Stromal cell of bone marrow (primary cell): ENCODE results near the gene CSHL1.
"Not testable (repeated sequence)": the region's sequence is repeated elsewhere in the genome, so short reads cannot be mapped to it uniquely, and the experiment has no call there.

ENCODE experiments used
- DNase-seq: peaks from one replicate; pipeline ENCODE4 v3.0.0-alpha.2; 2012; ENCODE audit warnings: low read depth

The CSHL1 gene

GRCh38 chr17:63885119-63885518, 25.9 kb downstream of the CSHL1 start:
- DNase-seq = not testable (repeated sequence)

GRCh38 chr17:63882626-63883126, 28.4 kb downstream of the CSHL1 start:
- not testable (repeated sequence) for DNase-seq

DNA sequence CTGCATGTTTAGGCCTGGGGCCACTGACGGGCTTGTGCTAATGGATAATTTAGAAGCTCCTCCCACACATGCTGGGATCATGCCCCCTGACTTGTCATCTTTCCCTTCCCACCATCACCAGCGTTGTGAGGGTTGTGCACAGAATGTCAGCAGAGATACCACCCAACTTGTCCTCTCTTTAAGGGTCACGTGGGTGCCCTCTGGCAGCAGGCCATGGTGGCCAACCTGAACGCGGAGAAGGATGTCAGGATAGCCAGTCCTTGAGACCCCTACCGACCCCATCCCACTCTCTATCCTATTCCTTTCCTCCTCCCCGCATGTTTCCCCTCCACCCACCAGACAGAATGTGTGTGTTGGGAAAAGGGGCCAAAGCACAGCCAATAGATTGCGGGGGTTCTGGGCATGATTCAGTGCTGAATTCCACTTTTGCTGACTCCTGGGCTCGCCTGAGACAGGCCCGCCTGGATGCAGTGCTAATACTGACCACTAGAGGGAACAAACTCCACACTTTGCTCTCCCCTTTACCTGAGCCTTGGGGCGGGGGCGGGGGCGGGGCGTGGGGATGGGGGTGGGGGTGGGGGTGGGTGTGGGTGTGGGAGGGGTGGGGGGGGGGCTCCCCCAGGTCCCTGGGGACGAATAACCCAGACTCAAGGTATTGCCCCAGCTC, 29.0 kb downstream of the CSHL1 start, which contains the start of gene GH2:
GH2 (minus strand) TSS at position 10 of the 667 bp plus-strand sequence. CDS start 143 bp downstream, outside the sequence.
- DNase-seq = peak; percentile 15

GRCh38 chr17:63881337-63881736, 29.7 kb downstream of the CSHL1 start:
- DNase-seq = not testable (repeated sequence)

GRCh38 chr17:63880706-63881105, 30.4 kb downstream of the CSHL1 start:
- DNase-seq = no peak

- DNase-seq = not testable (repeated sequence)
Observed at GRCh38 chr17:63878413-63878812, 32.6 kb downstream of the CSHL1 start.

DNA sequence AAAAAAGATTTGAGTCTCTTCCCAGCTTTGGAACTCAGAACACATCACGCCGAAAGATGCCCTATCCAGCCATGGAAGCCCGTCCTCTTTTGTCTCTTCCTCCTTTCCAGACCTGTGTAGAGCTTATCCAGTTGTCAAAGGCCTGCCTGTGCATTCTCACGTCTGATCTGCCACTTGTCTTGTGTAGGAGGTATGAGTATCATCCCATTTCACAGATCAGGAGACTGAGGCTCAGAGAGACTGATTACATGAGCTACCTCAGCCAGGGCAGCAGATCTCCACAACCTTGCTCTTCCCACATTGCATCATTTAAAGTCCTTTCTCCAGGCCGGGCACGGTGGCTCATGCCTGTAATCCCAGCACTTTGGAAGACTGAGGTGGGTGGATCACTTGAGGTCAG, 36.4 kb downstream of the CSHL1 start:
- DNase-seq = not testable (repeated sequence)

GRCh38 chr17:63874061-63874626, 36.9 kb downstream of the CSHL1 start:
- not testable (repeated sequence) for DNase-seq

- not testable (repeated sequence) for DNase-seq
Observed at GRCh38 chr17:63873577-63873976, 37.5 kb downstream of the CSHL1 start, which contains the start of gene CSH2. CSH2 (minus strand) TSS chr17:63873677; CDS start chr17:63873614, 63 bp downstream.

DNA sequence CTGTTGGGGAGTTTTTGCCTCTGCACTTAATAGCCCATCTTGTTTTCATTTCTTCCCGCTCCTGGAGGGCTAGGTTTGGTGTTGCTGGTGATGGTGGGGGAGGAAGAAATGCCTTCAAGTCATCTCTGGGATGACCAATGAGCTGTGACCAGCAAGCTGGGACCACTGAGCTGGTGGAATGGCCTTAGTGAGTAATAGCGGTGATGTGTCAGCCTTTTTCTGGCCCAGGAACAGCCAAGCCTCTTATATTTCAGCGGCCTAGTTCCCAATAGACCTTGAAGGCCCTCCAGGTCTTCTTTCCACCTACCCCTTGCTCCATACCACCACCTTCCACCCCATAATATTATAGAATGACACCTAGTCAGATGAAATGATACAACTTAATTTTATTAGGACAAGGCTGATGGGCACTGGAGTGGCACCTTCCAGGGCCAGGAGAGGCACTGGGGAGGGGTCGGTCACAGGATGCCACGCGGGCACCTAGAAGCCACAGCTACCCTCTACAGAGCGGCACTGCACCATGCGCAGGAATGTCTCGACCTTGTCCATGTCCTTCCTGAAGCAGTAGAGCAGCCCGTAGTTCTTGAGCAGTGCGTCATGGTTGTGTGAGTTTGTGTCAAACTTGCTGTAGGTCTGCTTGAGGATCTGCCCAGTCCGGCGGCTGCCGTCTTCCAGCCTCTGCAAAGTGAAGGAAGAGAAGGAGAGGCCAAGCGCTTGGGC, 39.3 kb downstream of the CSHL1 start:
- DNase-seq = not testable (repeated sequence)

- DNase-seq = not testable (repeated sequence)
Observed at GRCh38 chr17:63870292-63870665, 40.8 kb downstream of the CSHL1 start.

GRCh38 chr17:63869491-63870291, 41.4 kb downstream of the CSHL1 start:
- not testable (repeated sequence) for DNase-seq

DNA sequence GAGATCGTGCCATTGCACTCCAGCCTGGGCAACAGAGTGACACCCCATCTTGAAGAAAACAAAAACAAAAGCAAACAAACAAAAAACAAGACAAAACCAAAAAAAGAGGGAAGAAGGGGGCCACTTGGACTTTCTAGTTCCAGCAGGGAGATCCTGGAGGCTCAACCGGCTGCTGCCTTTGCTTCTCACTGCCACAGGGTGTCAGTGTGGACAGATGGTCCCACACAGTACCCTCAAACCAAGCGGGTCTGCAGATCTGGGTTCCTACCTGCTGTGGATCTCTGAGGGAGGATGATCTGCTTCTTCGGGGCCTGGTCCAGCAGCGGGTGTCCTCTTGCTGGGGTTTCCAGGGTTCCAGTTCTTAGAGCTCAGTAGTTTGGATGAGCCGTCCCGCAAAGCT, 44.4 kb downstream of the CSHL1 start:
- not testable (repeated sequence) for DNase-seq
